Panc1 (cell line): ENCODE results near the gene PTPRS. TPM values are rescaled to one million over a fixed set of nuclear protein-coding genes. Genes with fewer than 3 reads are reported as not detected.

Experiments used
- ATAC-seq: fragments of 200-7000 bp; cut with Tn5 transposase; 2 replicates; pipeline ENCODE4 v1.9.1; 2020; ENCODE audit warnings: mild to moderate bottlenecking, moderate library complexity
- BruUV-seq: library from RNA; stranded (reverse); fragments of 400-500 nt; replicated peaks from 2 replicates; lab custom pipeline; 2021; lab: Mats Ljungman, UMichigan
- CTCF ChIA-PET: fragments of 300-600 bp; sonication (Branson Sonifier 250); formaldehyde crosslinking; loops from one replicate; lab custom pipeline; 2022; ENCODE audit warnings: antibody characterized with exemption; lab: Charles Lee
- POLR2A ChIA-PET: fragments of 300-600 bp; sonication (Branson Sonifier 250); formaldehyde crosslinking; loops from one replicate; lab custom pipeline; 2022; ENCODE audit warnings: antibody characterized with exemption; lab: Charles Lee
- DNase-seq: peaks from one replicate; pipeline ENCODE4 v3.0.0-alpha.2; 2010; ENCODE audit warnings: low read depth, low spot score
- H3K27ac ChIP-seq: 2 replicates; pipeline ENCODE4 v1.5.1; 2011; ENCODE audit warnings: mild to moderate bottlenecking, low read length, inconsistent platforms
- H3K27me3 ChIP-seq: fragments of 200-500 bp; sonication (Bioruptor generic); 2 replicates; pipeline ENCODE4 v1.6.0; 2014; ENCODE audit warnings: low read length, inconsistent platforms; ENCODE audit not compliant: control insufficient read depth, insufficient read depth
- H3K36me3 ChIP-seq: fragments of 200-500 bp; sonication (Bioruptor generic); 2 replicates; pipeline ENCODE4 v1.5.1; 2014; ENCODE audit warnings: inconsistent platforms, mild to moderate bottlenecking, low read length, moderate library complexity; ENCODE audit not compliant: control insufficient read depth, insufficient read depth
- H3K4me1 ChIP-seq: 2 replicates; pipeline ENCODE4 v1.5.1; 2011; ENCODE audit warnings: inconsistent platforms, mild to moderate bottlenecking, low read length, moderate library complexity; ENCODE audit not compliant: control insufficient read depth, insufficient read depth
- H3K4me3 ChIP-seq, 2 experiments: 2 replicates each; pipeline ENCODE4 v1.5.1; 2011 to 2012; ENCODE audit warnings: low read depth in 2 of 2, low read length in 2 of 2, mild to moderate bottlenecking in 2 of 2, inconsistent platforms in 1 of 2, moderate library complexity in 1 of 2
- H3K9me3 ChIP-seq: fragments of 200-500 bp; sonication (Bioruptor generic); 2 replicates; pipeline ENCODE4 v1.5.1; 2014; ENCODE audit warnings: low read depth, mild to moderate bottlenecking, inconsistent platforms, low read length, moderate library complexity; ENCODE audit not compliant: control insufficient read depth, insufficient read depth
- CTCF ChIP-seq: fragments of 450-650 bp; IDR thresholded peaks from 2 replicates; pipeline ENCODE4 v1.5.1; 2017; ENCODE audit warnings: mild to moderate bottlenecking
- POLR2AphosphoS5 ChIP-seq: IDR thresholded peaks from 2 replicates; pipeline ENCODE4 v1.6.1; 2012; ENCODE audit warnings: mild to moderate bottlenecking, low read depth, low read length, moderate library complexity
- REST ChIP-seq, 2 experiments: IDR thresholded peaks; 2 replicates each; pipeline ENCODE4 v1.6.1; 2011 to 2012; ENCODE audit warnings: low read depth in 2 of 2, control low read depth in 1 of 2, low read length in 1 of 2, mild to moderate bottlenecking in 1 of 2, moderate library complexity in 1 of 2; ENCODE audit not compliant: insufficient read depth in 1 of 2
- SIN3A ChIP-seq: IDR thresholded peaks from 2 replicates; pipeline ENCODE4 v1.6.1; 2012; ENCODE audit warnings: low read depth, mild to moderate bottlenecking, low read length, moderate library complexity, borderline replicate concordance; ENCODE audit not compliant: insufficient read depth
- TCF7L2 ChIP-seq: IDR thresholded peaks from 2 replicates; pipeline ENCODE4 v1.6.1; 2011; ENCODE audit warnings: mild to moderate bottlenecking, low read depth, low read length, inconsistent platforms
- in situ Hi-C: cut with HindIII; loops from 2 replicates; pipeline ENCODE4 v1.10.0; 2016; ENCODE audit warnings: low sequenced_read_pairs, low pct_unique_long_range_greater_than_20kb
- intact Hi-C: fragments of 100-400 bp; cut with micrococcal nuclease; formaldehyde crosslinking; loops from one replicate; pipeline ENCODE4 v1.10.0; 2022; ENCODE audit not compliant: unreplicated experiment
- total RNA-seq: library from RNA; stranded (reverse); gene quantifications from one replicate; pipeline ENCODE4 v1.2.1, GENCODE V29; 2021; ENCODE audit not compliant: unreplicated experiment

PTPRS gene
- total RNA-seq, 1 experiment from 2014 or later: 85.4 TPM

GRCh38 chr19:5345895-5346386, 5.3 kb upstream of the PTPRS start:
- H3K36me3 ChIP-seq: no peaks in the 10 kb centered on the region
- no peaks in the 10 kb centered on the region for H3K9me3 ChIP-seq
- H3K27ac ChIP-seq: no peak overlapping the region
- no peaks in the 10 kb centered on the region for H3K27me3 ChIP-seq
- ChIA-PET CTCF (no interaction called here), POLR2A (interaction anchor here (0.7 kb wide), 1 partner anchor 545 kb away, joined by 5 read pairs; no protein-coding TSS in a partner anchor)
- ATAC-seq (peak; percentile 51; the same call in 1 of the 2 replicates), DNase-seq (no peak)
- no TSS peak for BruUV-seq
- H3K4me1 ChIP-seq: no peaks in the 10 kb centered on the region; the same call in 1 of the 2 replicates
- in situ Hi-C loops (no loop called here), intact Hi-C loops (no loop called here)
- H3K4me3 ChIP-seq: no peak overlapping the region
- TF ChIP-seq REST (IDR thresholded peaks at IDR 0.05; ENCODE audit: insufficient read depth in 1 of 2, low read depth in 2 of 2, low read length in 1 of 2) (peak; percentile 40 to 60; a peak in 2 of 4 replicates), SIN3A (no peak), POLR2AphosphoS5 (no peak)

GRCh38 chr19:5343848-5344247, 3.2 kb upstream of the PTPRS start:
- POLR2A ChIA-PET: interaction anchor here (1.0 kb wide), 1 partner anchor 8 kb away, joined by 8 read pairs; no protein-coding TSS in a partner anchor
- in situ Hi-C loops (no loop called here), intact Hi-C loops (no loop called here)
- Histone ChIP-seq H3K27ac (no peak overlapping the region), H3K4me3 (no peak overlapping the region), H3K36me3 (no peaks in the 10 kb centered on the region), H3K4me1 (peaks cover 6% of the 10 kb centered on the region), H3K27me3 (no peaks in the 10 kb centered on the region), H3K9me3 (no peaks in the 10 kb centered on the region)
- no peak for TF ChIP-seq POLR2AphosphoS5
- TF ChIP-seq TCF7L2: no peak
- no peak for TF ChIP-seq REST (IDR thresholded peaks at IDR 0.05; ENCODE audit: insufficient read depth in 1 of 2, low read depth in 2 of 2, low read length in 1 of 2)
- no peak for TF ChIP-seq SIN3A
- no peak for TF ChIP-seq CTCF
- BruUV-seq: no TSS peak
- no peak for DNase-seq
- ATAC-seq: no peak
- CTCF ChIA-PET: no interaction called here
